ENCODE data around the gene ERP27. TPM values are rescaled to one million over a fixed set of nuclear protein-coding genes. Genes with fewer than 3 reads are reported as not detected.
A peak's percentile ranks its signal among the peaks of the same experiment; 100 is the strongest.

Gene ERP27
- total RNA-seq, 2 experiments from 2014 or later: 10.1 to 11.8 TPM

DNA sequence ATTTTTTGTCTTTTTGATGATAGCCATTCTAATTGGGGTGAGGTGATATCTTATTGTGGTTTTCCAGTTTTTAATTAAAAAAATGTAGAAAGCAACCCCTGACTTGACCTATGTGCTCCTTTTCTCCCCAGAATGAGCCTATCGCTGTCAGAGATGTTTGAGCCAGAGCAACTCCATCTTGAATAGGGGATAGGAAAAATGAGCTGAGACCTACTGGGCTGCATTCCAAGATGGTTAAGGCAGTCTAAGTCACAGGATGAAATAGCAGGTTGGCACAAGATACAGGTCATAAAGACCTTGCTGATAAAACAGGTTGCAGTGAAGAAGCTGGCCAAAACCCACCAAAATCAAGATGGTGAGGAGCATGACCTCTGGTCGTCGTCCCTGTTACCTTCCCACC lies 13.8 kb downstream of the ERP27 start:
- Mint-ChIP-seq H3K4me3 (no peak overlapping the region), H3K27ac (no peak overlapping the region), H3K9me3 (no peaks in the 10 kb centered on the region), H3K36me3 (peaks cover 43% of the 10 kb centered on the region), H3K27me3 (no peaks in the 10 kb centered on the region), H3K4me1 (peaks cover 17% of the 10 kb centered on the region)
- POLR2A ChIA-PET: no interaction called here
- ATAC-seq (ENCODE audit: low read depth) (no peak), DNase-seq (no peak)

DNA sequence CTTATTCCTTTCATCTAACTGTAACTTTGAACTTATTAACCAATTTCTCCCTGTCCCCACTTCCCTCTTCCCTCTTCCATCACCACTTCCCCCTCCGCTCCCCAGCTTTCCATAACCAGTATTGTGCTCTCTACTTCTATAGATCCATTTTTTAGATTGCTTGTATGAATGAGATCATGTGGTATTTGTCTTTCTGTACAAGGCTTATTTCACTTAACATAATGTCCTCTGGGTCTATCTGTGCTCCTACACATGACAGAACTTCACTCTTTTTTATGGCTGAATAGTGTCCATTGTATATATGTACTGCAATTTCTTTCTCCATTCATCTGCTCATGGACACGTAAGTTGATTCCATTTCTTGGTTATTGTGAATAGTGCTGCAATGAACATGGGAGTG lies 14.4 kb downstream of the ERP27 start:
- POLR2A ChIA-PET: no interaction called here

GRCh38 chr12:14921218-14921617 lies 17.1 kb downstream of the ERP27 start:
- ATAC-seq (ENCODE audit: low read depth) (no peak), DNase-seq (no peak)
- Mint-ChIP-seq H3K36me3 (peaks cover 61% of the 10 kb centered on the region), H3K27ac (peak overlapping the region; percentile 39), H3K27me3 (no peaks in the 10 kb centered on the region), H3K4me3 (peak overlapping the region; percentile 18), H3K4me1 (peaks cover 22% of the 10 kb centered on the region), H3K9me3 (no peaks in the 10 kb centered on the region)
- POLR2A ChIA-PET: interaction anchor here (1.2 kb wide), 1 partner anchor 13 kb away, joined by 3 read pairs; no protein-coding TSS in a partner anchor

More for the DNA sequence above, 14.4 kb downstream of the ERP27 start:
- no peak overlapping the region for H3K4me3 Mint-ChIP-seq
- H3K27me3 Mint-ChIP-seq: no peaks in the 10 kb centered on the region
- no peaks in the 10 kb centered on the region for H3K9me3 Mint-ChIP-seq
- DNase-seq (no peak), ATAC-seq (ENCODE audit: low read depth) (no peak)
- H3K27ac Mint-ChIP-seq: no peak overlapping the region
- peaks cover 48% of the 10 kb centered on the region for H3K36me3 Mint-ChIP-seq
- peaks cover 20% of the 10 kb centered on the region for H3K4me1 Mint-ChIP-seq

- ATAC-seq (ENCODE audit: low read depth): peak; percentile 84
- Mint-ChIP-seq H3K36me3 (peaks cover 68% of the 10 kb centered on the region), H3K4me3 (peak overlapping the region; percentile 18), H3K4me1 (peaks cover 22% of the 10 kb centered on the region), H3K27me3 (no peaks in the 10 kb centered on the region), H3K27ac (peak overlapping the region; percentile 39), H3K9me3 (no peaks in the 10 kb centered on the region)
- POLR2A ChIA-PET: interaction anchor here (1.2 kb wide), 1 partner anchor 14 kb away, joined by 3 read pairs; no protein-coding TSS in a partner anchor
- no peak for DNase-seq
Measured at GRCh38 chr12:14920475-14921126, 17.7 kb downstream of the ERP27 start.

GRCh38 chr12:14919455-14919854 lies 18.9 kb downstream of the ERP27 start:
- ATAC-seq (ENCODE audit: low read depth) (peak; percentile 55), DNase-seq (no peak)
- Mint-ChIP-seq H3K27ac (no peak overlapping the region), H3K4me3 (no peak overlapping the region), H3K27me3 (no peaks in the 10 kb centered on the region), H3K9me3 (no peaks in the 10 kb centered on the region), H3K4me1 (peaks cover 22% of the 10 kb centered on the region), H3K36me3 (peaks cover 75% of the 10 kb centered on the region)
- POLR2A ChIA-PET: no interaction called here

DNA sequence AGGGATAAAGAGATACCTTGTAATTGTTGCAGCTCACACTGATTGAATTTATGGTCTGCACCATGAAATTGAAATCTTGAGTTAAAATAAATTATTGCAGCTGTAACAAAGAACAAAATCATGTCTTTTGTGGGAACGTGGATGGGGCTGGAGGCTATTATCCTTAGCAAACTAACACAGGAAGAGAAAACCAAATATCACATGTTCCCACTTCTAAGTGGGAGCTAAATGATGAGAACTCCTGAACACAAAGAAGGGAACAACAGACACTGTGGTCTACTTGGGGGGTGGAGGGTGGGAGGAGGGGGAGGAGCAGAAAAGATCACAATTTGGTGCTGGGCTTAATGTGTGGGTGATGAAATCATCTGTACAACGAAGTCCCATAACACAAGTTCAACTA lies 22.6 kb downstream of the ERP27 start:
- H3K36me3 Mint-ChIP-seq: peaks cover 79% of the 10 kb centered on the region

GRCh38 chr12:14913381-14913781 lies 25.0 kb downstream of the ERP27 start:
- H3K36me3 Mint-ChIP-seq: peaks cover 78% of the 10 kb centered on the region
- no peak overlapping the region for H3K4me3 Mint-ChIP-seq
- H3K27me3 Mint-ChIP-seq: no peaks in the 10 kb centered on the region
- H3K4me1 Mint-ChIP-seq: peaks cover 15% of the 10 kb centered on the region
- H3K9me3 Mint-ChIP-seq: peaks cover 1% of the 10 kb centered on the region
- H3K27ac Mint-ChIP-seq: no peak overlapping the region
- no peak for DNase-seq
- no peak for ATAC-seq (ENCODE audit: low read depth)
- POLR2A ChIA-PET: no interaction called here

More for the DNA sequence above, 22.6 kb downstream of the ERP27 start:
- Mint-ChIP-seq H3K9me3 (no peaks in the 10 kb centered on the region), H3K4me1 (peaks cover 18% of the 10 kb centered on the region), H3K4me3 (no peak overlapping the region), H3K27me3 (no peaks in the 10 kb centered on the region), H3K27ac (no peak overlapping the region)
- ATAC-seq (ENCODE audit: low read depth): no peak
- DNase-seq: no peak
- POLR2A ChIA-PET: no interaction called here

DNA sequence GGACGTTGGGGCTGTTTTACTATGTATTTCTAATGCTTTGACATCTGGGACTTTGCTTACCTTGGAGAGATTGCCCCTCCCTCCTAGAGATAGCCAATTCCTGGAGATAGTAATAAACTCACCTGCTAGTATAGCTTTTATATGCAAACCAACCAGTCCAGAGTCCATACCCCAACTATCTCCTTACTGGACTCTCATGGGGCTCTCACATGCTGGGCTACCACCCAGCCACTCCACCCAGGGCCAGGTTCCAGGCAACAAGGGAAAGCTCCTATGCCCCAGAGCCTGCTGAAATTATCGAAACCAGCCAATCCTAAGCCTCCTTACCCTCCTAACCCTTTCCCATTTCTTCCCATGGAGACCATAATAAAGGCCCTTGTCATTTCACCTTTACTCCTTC lies 27.2 kb downstream of the ERP27 start:
- Mint-ChIP-seq H3K36me3 (peaks cover 68% of the 10 kb centered on the region), H3K4me3 (no peak overlapping the region), H3K27ac (no peak overlapping the region), H3K27me3 (no peaks in the 10 kb centered on the region), H3K4me1 (peaks cover 14% of the 10 kb centered on the region), H3K9me3 (peaks cover 1% of the 10 kb centered on the region)
- POLR2A ChIA-PET: no interaction called here
- ATAC-seq (ENCODE audit: low read depth): peak; percentile 11
- no peak for DNase-seq

DNA sequence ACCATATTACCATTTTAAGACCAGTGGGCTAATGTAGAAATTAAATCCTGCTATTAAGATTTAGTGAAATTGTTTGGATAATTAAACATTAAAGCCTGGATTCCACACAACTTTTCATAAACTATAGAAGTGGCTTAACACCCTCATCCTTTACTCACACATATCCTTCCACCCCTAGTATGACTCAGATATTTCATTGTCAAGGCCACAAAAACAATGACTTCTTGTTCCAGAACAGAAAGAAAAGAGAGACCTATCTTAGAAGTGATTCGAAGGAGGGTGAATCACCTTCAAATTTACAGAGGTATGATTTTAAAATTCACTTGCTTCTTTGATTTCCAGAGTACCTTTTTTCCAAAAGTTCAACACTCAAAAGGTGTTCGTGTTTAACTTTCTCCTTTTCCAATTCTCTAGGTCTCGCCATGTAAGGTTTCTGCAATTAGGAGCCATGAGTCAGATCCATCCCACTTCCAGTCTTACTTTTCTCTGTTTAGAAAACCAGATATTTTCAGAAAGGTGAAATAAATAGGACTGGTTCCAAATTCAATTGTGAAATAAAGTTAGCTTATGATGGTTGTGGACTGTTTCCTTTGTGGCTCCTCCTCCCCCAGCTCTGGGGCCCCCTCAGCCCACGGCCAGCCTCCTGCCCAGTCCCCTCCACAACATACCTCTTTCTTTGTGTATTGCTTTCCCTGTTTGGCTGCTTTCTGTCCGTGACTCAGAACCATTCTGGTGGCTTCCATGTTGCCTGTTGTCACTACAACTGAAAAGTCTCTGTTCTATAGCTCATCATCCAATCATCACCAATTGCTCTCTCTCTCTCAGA lies 28.0 kb downstream of the ERP27 start:
- H3K4me3 Mint-ChIP-seq: no peak overlapping the region
- ATAC-seq (ENCODE audit: low read depth): peak; percentile 15
- peaks cover 14% of the 10 kb centered on the region for H3K4me1 Mint-ChIP-seq
- DNase-seq: no peak
- peaks cover 63% of the 10 kb centered on the region for H3K36me3 Mint-ChIP-seq
- POLR2A ChIA-PET: interaction anchor here (0.6 kb wide), 1 partner anchor 38 kb away, joined by 3 read pairs; no protein-coding TSS in a partner anchor
- H3K27me3 Mint-ChIP-seq: no peaks in the 10 kb centered on the region
- peaks cover 1% of the 10 kb centered on the region for H3K9me3 Mint-ChIP-seq
- H3K27ac Mint-ChIP-seq: peak overlapping the region; percentile 28

DNA sequence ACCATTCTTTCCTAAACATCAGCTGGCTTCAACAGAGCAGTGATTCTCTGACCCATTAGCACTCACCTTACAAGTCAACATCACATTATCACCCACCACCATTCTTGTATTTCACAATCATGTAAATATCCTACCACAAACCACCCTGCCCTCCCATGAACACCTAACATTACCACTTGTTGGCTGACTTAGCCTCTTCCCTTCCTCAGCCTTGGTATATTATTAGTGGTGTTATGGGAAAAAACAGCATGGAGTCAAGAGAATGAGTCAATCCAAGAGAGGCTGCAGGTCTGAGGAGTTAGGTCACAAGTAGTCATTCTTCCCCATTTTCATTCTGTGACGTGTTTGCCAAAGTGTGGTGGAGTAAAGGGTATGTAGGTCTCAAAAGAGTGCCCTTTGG lies 30.4 kb downstream of the ERP27 start:
- Mint-ChIP-seq H3K27me3 (no peaks in the 10 kb centered on the region), H3K9me3 (peaks cover 1% of the 10 kb centered on the region), H3K4me1 (peaks cover 11% of the 10 kb centered on the region), H3K36me3 (peaks cover 44% of the 10 kb centered on the region), H3K4me3 (no peak overlapping the region), H3K27ac (no peak overlapping the region)
- ATAC-seq (ENCODE audit: low read depth) (no peak), DNase-seq (no peak)
- POLR2A ChIA-PET: no interaction called here

DNA sequence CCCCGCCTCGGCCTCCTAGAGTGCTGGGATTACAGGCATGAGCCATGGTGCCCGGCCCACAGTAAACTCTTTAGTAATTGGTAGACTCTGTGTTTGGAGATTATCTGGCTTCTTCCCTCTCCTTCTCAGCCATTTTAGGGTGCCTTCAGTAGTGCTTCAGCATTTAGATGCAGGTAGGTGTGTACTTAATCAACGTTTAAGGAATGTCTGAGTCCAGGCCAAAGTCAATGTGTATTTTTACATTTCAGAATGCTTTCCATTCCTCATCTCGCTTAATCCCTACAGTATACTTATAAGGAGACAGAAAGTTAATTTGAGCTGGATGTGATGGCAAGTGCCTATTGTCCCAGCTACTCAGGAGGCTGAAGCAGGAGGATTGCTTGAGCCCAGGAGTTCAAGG lies 32.2 kb downstream of the ERP27 start:
- Mint-ChIP-seq H3K9me3 (peaks cover 1% of the 10 kb centered on the region), H3K4me3 (no peak overlapping the region), H3K27me3 (no peaks in the 10 kb centered on the region), H3K4me1 (peaks cover 13% of the 10 kb centered on the region), H3K27ac (no peak overlapping the region), H3K36me3 (peaks cover 35% of the 10 kb centered on the region)
- no peak for DNase-seq
- POLR2A ChIA-PET: no interaction called here
- no peak for ATAC-seq (ENCODE audit: low read depth)

DNA sequence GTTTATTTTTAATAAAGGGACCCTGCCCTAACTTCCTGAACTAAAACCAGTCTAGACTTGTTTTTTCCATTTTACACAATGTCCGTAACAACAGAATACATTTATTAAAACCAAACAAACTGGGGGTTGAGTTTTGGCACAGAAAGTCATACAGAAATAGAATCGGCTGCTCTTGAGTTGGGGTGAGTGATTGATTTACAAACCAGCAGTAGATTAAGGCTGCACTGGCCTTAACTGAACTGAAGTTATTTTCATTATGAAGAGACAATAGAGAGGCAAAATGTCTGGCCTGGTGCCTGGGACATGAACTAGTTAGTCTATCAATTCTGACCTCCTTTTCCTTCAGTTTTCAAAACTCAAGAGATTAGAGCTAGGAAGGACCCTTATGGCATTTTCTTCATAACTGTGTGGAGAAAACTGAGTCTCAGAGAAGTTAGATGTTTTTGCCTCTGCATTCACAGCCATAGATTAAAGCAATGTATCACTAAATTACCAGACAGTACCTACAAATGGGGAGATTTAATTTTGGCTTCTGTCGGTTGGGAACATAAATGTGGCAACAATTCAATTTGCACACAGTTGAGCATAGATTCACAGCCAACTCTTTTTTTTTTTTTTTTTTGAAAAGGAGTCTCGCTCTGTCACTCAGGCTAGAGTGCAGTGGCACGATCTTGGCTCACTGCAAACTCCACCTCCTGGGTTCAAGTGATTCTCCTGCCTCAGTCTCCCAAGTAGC lies 32.9 kb downstream of the ERP27 start:
- peaks cover 29% of the 10 kb centered on the region for H3K36me3 Mint-ChIP-seq
- H3K9me3 Mint-ChIP-seq: no peaks in the 10 kb centered on the region
- no peak overlapping the region for H3K27ac Mint-ChIP-seq
- DNase-seq (no peak), ATAC-seq (ENCODE audit: low read depth) (no peak)
- H3K27me3 Mint-ChIP-seq: no peaks in the 10 kb centered on the region
- H3K4me3 Mint-ChIP-seq: no peak overlapping the region
- POLR2A ChIA-PET: no interaction called here
- peaks cover 9% of the 10 kb centered on the region for H3K4me1 Mint-ChIP-seq

DNA sequence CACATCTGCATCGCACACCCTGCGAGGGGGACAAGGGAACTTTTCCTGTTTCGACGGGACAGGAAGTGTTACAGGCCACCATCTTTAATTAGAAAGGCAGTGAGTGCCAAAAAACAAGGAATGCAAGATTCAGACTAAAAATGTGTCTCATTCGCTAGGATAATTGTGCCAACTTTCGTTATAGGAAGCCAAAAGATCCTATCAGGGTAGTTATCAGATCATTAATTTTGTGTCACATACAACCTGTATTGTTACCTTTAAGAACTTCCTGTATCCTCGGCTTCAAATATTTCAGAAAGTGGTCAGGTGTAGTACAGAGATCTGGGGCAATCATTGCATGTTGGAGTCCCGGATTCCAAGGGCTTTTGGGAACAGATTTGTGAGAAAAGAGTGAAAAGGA lies 33.5 kb downstream of the ERP27 start:
- ATAC-seq (ENCODE audit: low read depth) (no peak), DNase-seq (no peak)
- H3K9me3 Mint-ChIP-seq: no peaks in the 10 kb centered on the region
- H3K27ac Mint-ChIP-seq: no peak overlapping the region
- H3K27me3 Mint-ChIP-seq: no peaks in the 10 kb centered on the region
- peaks cover 24% of the 10 kb centered on the region for H3K36me3 Mint-ChIP-seq
- H3K4me3 Mint-ChIP-seq: no peak overlapping the region
- H3K4me1 Mint-ChIP-seq: peaks cover 4% of the 10 kb centered on the region
- POLR2A ChIA-PET: no interaction called here
